PFSK-1 (cell line): ENCODE data around the gene CEBPA.

ENCODE experiments used
- POLR2AphosphoS5 ChIP-seq: IDR thresholded peaks from 2 replicates; pipeline ENCODE4 v1.6.1; 2012; ENCODE audit warnings: low read depth, mild to moderate bottlenecking, control low read depth, low read length, moderate library complexity
- REST ChIP-seq, 2 experiments: IDR thresholded peaks; 2 replicates each; pipeline versions ENCODE4 v1.6.1 to v1.8.0; 2011 to 2012; ENCODE audit warnings: low read depth in 2 of 2, low read length in 2 of 2, control low read depth in 1 of 2, inconsistent platforms in 1 of 2, mild to moderate bottlenecking in 1 of 2, moderate library complexity in 1 of 2; ENCODE audit not compliant: insufficient read depth in 1 of 2
- SIN3A ChIP-seq: IDR thresholded peaks from 2 replicates; pipeline ENCODE4 v1.6.1; 2012; ENCODE audit warnings: mild to moderate bottlenecking, low read length, moderate library complexity, borderline replicate concordance; ENCODE audit not compliant: insufficient read depth

- TF ChIP-seq REST (IDR thresholded peaks at IDR 0.05; ENCODE audit: insufficient read depth in 1 of 2, low read depth in 2 of 2, low read length in 2 of 2), result no peak
- no peak for TF ChIP-seq SIN3A
- no peak for TF ChIP-seq POLR2AphosphoS5
Measured at GRCh38 chr19:33332248-33332647, 29.9 kb upstream of the CEBPA start.
